Measurements from ENCODE around the gene VTI1B. TPM values are rescaled to one million over a fixed set of nuclear protein-coding genes. Genes with fewer than 3 reads are reported as not detected.

Gene VTI1B
- total RNA-seq, 1 donor from 2014 or later, result 46.2 TPM

- TF ChIP-seq CTCF (conservative IDR thresholded peaks at IDR 0.05; ENCODE audit: low read depth, low read length), result no peak
- peak overlapping the region; percentile 90 for H3K4me3 ChIP-seq (ENCODE audit: low read depth, low read length)
- no peak for DNase-seq (ENCODE audit: low read depth)
These were observed 769 bp upstream of the VTI1B start for GRCh38 chr14:67675219-67675582.

- peak; percentile 26 for TF ChIP-seq CTCF (conservative IDR thresholded peaks at IDR 0.05; ENCODE audit: low read depth, low read length)
- DNase-seq (ENCODE audit: low read depth), result no peak
- peak overlapping the region; percentile 90 for H3K4me3 ChIP-seq (ENCODE audit: low read depth, low read length)
These were observed 323 bp downstream of the VTI1B start for GRCh38 chr14:67674139-67674479.

GRCh38 chr14:67673451-67673850, 981 bp downstream of the VTI1B start:
- no peak for TF ChIP-seq CTCF (conservative IDR thresholded peaks at IDR 0.05; ENCODE audit: low read depth, low read length)
- peak overlapping the region; percentile 90 for H3K4me3 ChIP-seq (ENCODE audit: low read depth, low read length)
- no peak for DNase-seq (ENCODE audit: low read depth)

GRCh38 chr14:67668559-67668958, 5.9 kb downstream of the VTI1B start:
- TF ChIP-seq CTCF (conservative IDR thresholded peaks at IDR 0.05; ENCODE audit: low read depth, low read length), result no peak
- DNase-seq (ENCODE audit: low read depth), result no peak
- H3K4me3 ChIP-seq (ENCODE audit: low read depth, low read length), result no peak overlapping the region

- H3K4me3 ChIP-seq (ENCODE audit: low read depth, low read length), result no peak overlapping the region
- no peak for DNase-seq (ENCODE audit: low read depth)
- peak; percentile 78 for TF ChIP-seq CTCF (conservative IDR thresholded peaks at IDR 0.05; ENCODE audit: low read depth, low read length)
These were observed 7.5 kb downstream of the VTI1B start for GRCh38 chr14:67666750-67667449.

DNA sequence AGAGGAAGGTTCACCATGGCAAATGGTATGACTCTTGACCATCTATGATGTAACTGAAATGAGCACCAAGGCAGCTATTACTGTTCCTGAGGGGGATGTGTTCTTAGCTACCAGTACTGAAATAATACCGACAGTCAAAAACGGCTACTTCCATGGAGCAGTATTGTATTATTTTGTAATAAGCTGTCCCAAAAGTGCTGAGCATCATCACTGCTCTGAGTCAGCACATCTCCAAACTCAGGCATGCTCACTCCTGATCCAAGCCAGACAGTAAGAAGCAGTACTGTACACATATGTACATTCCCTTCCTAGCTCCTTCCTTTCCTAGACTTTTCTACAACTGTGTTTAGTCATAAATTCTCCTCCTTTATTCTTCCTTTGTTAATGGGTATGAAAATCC, 8.6 kb downstream of the VTI1B start:
- no peak for DNase-seq (ENCODE audit: low read depth)
- TF ChIP-seq CTCF (conservative IDR thresholded peaks at IDR 0.05; ENCODE audit: low read depth, low read length), result no peak
- no peak overlapping the region for H3K4me3 ChIP-seq (ENCODE audit: low read depth, low read length)

DNA sequence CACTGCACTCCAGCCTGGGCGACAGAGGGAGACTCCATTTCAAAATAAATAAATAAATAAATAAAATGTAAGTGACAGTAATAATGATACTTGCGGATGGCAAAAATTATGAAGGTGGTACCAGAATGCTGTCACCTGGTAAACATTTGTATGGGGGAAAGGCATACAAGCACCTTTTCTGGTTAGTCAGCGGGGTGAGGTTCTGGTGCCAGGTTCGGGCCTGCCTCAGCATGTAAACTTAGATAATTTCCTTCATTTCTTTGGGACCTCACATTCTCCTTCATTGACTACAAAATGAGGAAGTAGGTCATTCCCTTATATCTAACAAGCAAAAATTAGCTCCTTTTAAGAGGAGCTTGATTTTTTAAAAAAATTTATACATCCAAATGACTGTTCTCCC, 10.8 kb downstream of the VTI1B start:
- DNase-seq (ENCODE audit: low read depth), result no peak

More for the DNA sequence above, 10.8 kb downstream of the VTI1B start:
- no peak for TF ChIP-seq CTCF (conservative IDR thresholded peaks at IDR 0.05; ENCODE audit: low read depth, low read length)
- no peak overlapping the region for H3K4me3 ChIP-seq (ENCODE audit: low read depth, low read length)
